ENCODE results near the gene KCNE1.

Gene KCNE1

GRCh38 chr21:34540206-34540605 is 28.2 kb upstream of the KCNE1 start:
- no peaks in the 10 kb centered on the region for H3K36me3 ChIP-seq (ENCODE audit: insufficient read depth, low read length)
- TF ChIP-seq, protein P1, sequence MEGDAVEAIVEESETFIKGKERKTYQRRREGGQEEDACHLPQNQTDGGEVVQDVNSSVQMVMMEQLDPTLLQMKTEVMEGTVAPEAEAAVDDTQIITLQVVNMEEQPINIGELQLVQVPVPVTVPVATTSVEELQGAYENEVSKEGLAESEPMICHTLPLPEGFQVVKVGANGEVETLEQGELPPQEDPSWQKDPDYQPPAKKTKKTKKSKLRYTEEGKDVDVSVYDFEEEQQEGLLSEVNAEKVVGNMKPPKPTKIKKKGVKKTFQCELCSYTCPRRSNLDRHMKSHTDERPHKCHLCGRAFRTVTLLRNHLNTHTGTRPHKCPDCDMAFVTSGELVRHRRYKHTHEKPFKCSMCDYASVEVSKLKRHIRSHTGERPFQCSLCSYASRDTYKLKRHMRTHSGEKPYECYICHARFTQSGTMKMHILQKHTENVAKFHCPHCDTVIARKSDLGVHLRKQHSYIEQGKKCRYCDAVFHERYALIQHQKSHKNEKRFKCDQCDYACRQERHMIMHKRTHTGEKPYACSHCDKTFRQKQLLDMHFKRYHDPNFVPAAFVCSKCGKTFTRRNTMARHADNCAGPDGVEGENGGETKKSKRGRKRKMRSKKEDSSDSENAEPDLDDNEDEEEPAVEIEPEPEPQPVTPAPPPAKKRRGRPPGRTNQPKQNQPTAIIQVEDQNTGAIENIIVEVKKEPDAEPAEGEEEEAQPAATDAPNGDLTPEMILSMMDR (IDR thresholded peaks at IDR 0.05; ENCODE audit: borderline replicate concordance, extremely low read depth, low read length, poor library complexity, severe bottlenecking) = no peak
- no peak for TF ChIP-seq EZH2 (IDR thresholded peaks at IDR 0.05; ENCODE audit: borderline replicate concordance, low read depth, low read length, severe bottlenecking)
- H3K9ac ChIP-seq (ENCODE audit: low read depth, low read length) = no peak overlapping the region
- no peak overlapping the region for H3K27ac ChIP-seq (ENCODE audit: low read length)
- H3K4me2 ChIP-seq (ENCODE audit: insufficient read depth, low read length) = no peak overlapping the region
- H3K79me2 ChIP-seq (ENCODE audit: insufficient read depth, low read length) = peaks cover 9% of the 10 kb centered on the region
- H3K4me1 ChIP-seq (ENCODE audit: insufficient read depth, low read length) = no peaks in the 10 kb centered on the region
- no peaks in the 10 kb centered on the region for H4K20me1 ChIP-seq (ENCODE audit: insufficient read depth, low read length)
- ATAC-seq (ENCODE audit: insufficient read depth, low read depth) = no peak
- H3K27me3 ChIP-seq (ENCODE audit: insufficient read depth, low read length, poor library complexity) = no peaks in the 10 kb centered on the region
- H3K9me3 ChIP-seq (ENCODE audit: insufficient read depth, low read length, severe bottlenecking) = no peaks in the 10 kb centered on the region
- no peak for DNase-seq
- H2AFZ ChIP-seq (ENCODE audit: low read depth, low read length) = no peak overlapping the region
- H3K4me3 ChIP-seq (ENCODE audit: low read depth in 1 of 2, low read length in 2 of 2) = no peak overlapping the region

- Histone ChIP-seq H3K4me2 (ENCODE audit: insufficient read depth, low read length) (no peak overlapping the region), H3K4me1 (ENCODE audit: insufficient read depth, low read length) (no peaks in the 10 kb centered on the region), H3K9me3 (ENCODE audit: insufficient read depth, low read length, severe bottlenecking) (no peaks in the 10 kb centered on the region), H3K27ac (ENCODE audit: low read length) (no peak overlapping the region), H3K9ac (ENCODE audit: low read depth, low read length) (no peak overlapping the region), H3K79me2 (ENCODE audit: insufficient read depth, low read length) (peaks cover 7% of the 10 kb centered on the region), H3K4me3 (ENCODE audit: low read depth in 1 of 2, low read length in 2 of 2) (no peak overlapping the region), H4K20me1 (ENCODE audit: insufficient read depth, low read length) (peaks cover 4% of the 10 kb centered on the region; the same call in 1 of the 2 replicates), H3K27me3 (ENCODE audit: insufficient read depth, low read length, poor library complexity) (no peaks in the 10 kb centered on the region), H3K36me3 (ENCODE audit: insufficient read depth, low read length) (no peaks in the 10 kb centered on the region), H2AFZ (ENCODE audit: low read depth, low read length) (no peak overlapping the region)
- TF ChIP-seq EZH2 (IDR thresholded peaks at IDR 0.05; ENCODE audit: borderline replicate concordance, low read depth, low read length, severe bottlenecking) = no peak
- TF ChIP-seq, protein P1 (IDR thresholded peaks at IDR 0.05; ENCODE audit: borderline replicate concordance, extremely low read depth, low read length, poor library complexity, severe bottlenecking) = no peak
- ATAC-seq (ENCODE audit: insufficient read depth, low read depth) (no peak), DNase-seq (no peak)
These were observed 25.8 kb upstream of the KCNE1 start for GRCh38 chr21:34537838-34538237.

DNA sequence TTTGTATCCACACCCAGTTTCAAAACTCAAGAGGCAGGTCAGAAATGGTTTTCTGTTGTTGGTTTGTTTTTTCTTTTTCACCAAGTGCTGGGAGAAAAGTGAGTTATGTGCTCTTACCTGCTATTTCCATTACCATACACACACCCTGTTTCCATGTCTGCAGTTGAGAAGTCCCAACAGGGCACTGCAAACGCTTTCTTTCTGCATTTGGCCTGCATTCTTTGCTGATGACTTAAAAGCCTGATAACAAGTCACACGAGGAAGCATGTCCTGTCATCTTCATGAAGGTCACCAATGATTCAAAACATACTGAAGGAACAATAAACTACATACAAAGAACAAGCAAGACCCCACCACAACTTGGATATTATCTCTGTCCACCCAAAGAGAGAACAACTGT is 24.8 kb upstream of the KCNE1 start:
- Histone ChIP-seq H3K4me1 (ENCODE audit: insufficient read depth, low read length) (no peaks in the 10 kb centered on the region), H3K4me2 (ENCODE audit: insufficient read depth, low read length) (no peak overlapping the region), H3K27me3 (ENCODE audit: insufficient read depth, low read length, poor library complexity) (no peaks in the 10 kb centered on the region), H3K79me2 (ENCODE audit: insufficient read depth, low read length) (peaks cover 7% of the 10 kb centered on the region), H3K9me3 (ENCODE audit: insufficient read depth, low read length, severe bottlenecking) (no peaks in the 10 kb centered on the region), H3K36me3 (ENCODE audit: insufficient read depth, low read length) (no peaks in the 10 kb centered on the region), H3K27ac (ENCODE audit: low read length) (no peak overlapping the region), H3K9ac (ENCODE audit: low read depth, low read length) (no peak overlapping the region), H4K20me1 (ENCODE audit: insufficient read depth, low read length) (peaks cover 4% of the 10 kb centered on the region; the same call in 1 of the 2 replicates), H2AFZ (ENCODE audit: low read depth, low read length) (no peak overlapping the region), H3K4me3 (ENCODE audit: low read depth in 1 of 2, low read length in 2 of 2) (no peak overlapping the region)
- TF ChIP-seq EZH2 (IDR thresholded peaks at IDR 0.05; ENCODE audit: borderline replicate concordance, low read depth, low read length, severe bottlenecking) = no peak
- TF ChIP-seq, protein P1 (IDR thresholded peaks at IDR 0.05; ENCODE audit: borderline replicate concordance, extremely low read depth, low read length, poor library complexity, severe bottlenecking) = no peak
- DNase-seq (no peak), ATAC-seq (ENCODE audit: insufficient read depth, low read depth) (no peak)

DNA sequence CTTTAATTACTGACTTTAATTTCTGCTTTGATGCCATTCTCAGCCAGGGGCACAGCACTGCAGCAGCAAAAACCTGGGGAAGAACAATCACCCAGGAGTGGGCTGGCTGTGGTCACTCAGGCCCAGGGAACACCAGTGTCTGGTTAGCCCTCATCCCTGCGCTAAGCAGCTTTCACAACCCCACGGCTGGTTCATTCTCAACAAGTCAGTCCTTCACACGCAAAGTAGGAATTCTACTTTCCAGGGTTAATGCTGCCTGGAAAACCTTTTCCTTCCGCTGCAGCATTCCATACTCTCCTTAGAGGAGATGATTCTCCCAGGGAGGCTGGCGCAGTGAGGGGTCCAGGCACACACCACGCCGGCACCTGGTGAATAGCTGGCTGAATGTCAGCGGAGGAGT is 24.3 kb upstream of the KCNE1 start:
- TF ChIP-seq EZH2 (IDR thresholded peaks at IDR 0.05; ENCODE audit: borderline replicate concordance, low read depth, low read length, severe bottlenecking) = no peak
- TF ChIP-seq, protein P1 (IDR thresholded peaks at IDR 0.05; ENCODE audit: borderline replicate concordance, extremely low read depth, low read length, poor library complexity, severe bottlenecking) = no peak
- no peaks in the 10 kb centered on the region for H3K36me3 ChIP-seq (ENCODE audit: insufficient read depth, low read length)
- no peak overlapping the region for H3K27ac ChIP-seq (ENCODE audit: low read length)
- DNase-seq = no peak
- peaks cover 4% of the 10 kb centered on the region; the same call in 1 of the 2 replicates for H4K20me1 ChIP-seq (ENCODE audit: insufficient read depth, low read length)
- no peaks in the 10 kb centered on the region for H3K4me1 ChIP-seq (ENCODE audit: insufficient read depth, low read length)
- H2AFZ ChIP-seq (ENCODE audit: low read depth, low read length) = no peak overlapping the region
- no peaks in the 10 kb centered on the region for H3K9me3 ChIP-seq (ENCODE audit: insufficient read depth, low read length, severe bottlenecking)
- H3K9ac ChIP-seq (ENCODE audit: low read depth, low read length) = no peak overlapping the region
- H3K27me3 ChIP-seq (ENCODE audit: insufficient read depth, low read length, poor library complexity) = no peaks in the 10 kb centered on the region
- H3K79me2 ChIP-seq (ENCODE audit: insufficient read depth, low read length) = peaks cover 7% of the 10 kb centered on the region
- no peak overlapping the region for H3K4me3 ChIP-seq (ENCODE audit: low read depth in 1 of 2, low read length in 2 of 2)
- no peak overlapping the region for H3K4me2 ChIP-seq (ENCODE audit: insufficient read depth, low read length)
- no peak for ATAC-seq (ENCODE audit: insufficient read depth, low read depth)

All from DND-41 (cell line).